ENCODE results near the gene HILPDA. TPM values are rescaled to one million over a fixed set of nuclear protein-coding genes. Genes with fewer than 3 reads are reported as not detected.
"Not testable (repeated sequence)": the region's sequence is repeated elsewhere in the genome, so short reads cannot be mapped to it uniquely, and the experiment has no call there.

The HILPDA gene
- total RNA-seq, 1 experiment from 2014 or later = 14.0 TPM

DNA sequence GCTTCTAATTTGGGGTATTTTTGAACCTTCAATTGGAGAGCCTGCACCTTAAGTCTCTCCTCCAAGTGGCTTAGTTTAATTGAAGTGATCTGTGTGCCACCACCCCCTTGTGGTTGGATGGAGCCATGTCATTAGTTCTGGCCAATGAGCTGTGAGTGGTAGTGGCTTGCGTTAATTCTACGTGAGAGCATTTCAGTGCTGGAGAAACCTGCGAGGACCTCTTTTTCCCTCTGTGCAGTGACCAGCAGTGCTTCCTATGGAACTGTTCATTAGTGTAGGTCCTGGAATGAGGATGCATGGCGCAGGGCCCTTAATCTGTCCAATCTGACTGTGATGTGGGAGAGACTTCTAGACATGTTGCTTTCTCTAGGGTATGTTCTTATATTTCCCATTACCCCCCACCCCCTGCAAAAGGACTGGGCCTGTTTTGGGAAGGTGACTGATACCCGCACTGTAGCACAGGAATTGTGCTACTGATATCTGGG, 3.8 kb downstream of the HILPDA start:
- DNase-seq (ENCODE audit: low read depth) = peak; percentile 58

- DNase-seq (ENCODE audit: low read depth) = no peak
These were observed 6.8 kb downstream of the HILPDA start for GRCh38 chr7:128462460-128462859.

- not testable (repeated sequence) for DNase-seq (ENCODE audit: low read depth)
These were observed 7.7 kb downstream of the HILPDA start for GRCh38 chr7:128463345-128463744.

DNA sequence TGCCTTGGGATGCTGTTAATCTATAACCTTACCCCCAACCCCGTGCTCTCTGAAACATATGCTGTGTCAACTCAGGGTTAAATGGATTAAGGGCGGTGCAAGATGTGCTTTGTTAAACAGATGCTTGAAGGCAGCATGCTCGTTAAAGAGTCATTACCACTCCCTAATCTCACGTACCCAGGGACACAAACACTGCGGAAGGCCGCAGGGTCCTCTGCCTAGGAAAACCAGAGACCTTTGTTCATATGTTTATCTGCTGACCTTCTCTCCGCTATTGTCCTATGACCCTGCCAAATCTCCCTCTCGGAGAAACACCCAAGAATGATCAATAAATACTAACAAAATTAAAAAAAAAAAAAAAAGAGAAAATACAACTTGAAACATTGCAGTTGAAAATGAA, 8.3 kb downstream of the HILPDA start:
- not testable (repeated sequence) for DNase-seq (ENCODE audit: low read depth)

DNA sequence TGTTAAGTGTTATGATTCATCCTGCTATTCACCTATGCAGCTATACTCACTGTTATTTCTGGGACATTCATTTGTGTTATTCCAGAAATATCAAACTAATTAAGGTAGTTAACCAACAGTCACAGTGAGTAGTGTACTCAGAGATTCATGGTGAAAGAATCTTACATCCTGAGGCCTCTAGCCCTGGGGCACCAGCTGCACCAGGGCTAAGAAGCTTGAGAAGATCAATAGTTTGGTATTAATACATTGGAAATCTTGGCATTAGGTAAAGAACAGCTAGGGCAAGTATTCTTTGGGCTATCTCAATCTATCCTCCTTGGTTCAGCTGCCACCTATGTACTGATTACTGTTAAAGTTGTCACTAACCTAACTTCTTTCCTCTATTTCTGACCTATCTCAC, 11.2 kb downstream of the HILPDA start:
- DNase-seq (ENCODE audit: low read depth) = not testable (repeated sequence)

DNA sequence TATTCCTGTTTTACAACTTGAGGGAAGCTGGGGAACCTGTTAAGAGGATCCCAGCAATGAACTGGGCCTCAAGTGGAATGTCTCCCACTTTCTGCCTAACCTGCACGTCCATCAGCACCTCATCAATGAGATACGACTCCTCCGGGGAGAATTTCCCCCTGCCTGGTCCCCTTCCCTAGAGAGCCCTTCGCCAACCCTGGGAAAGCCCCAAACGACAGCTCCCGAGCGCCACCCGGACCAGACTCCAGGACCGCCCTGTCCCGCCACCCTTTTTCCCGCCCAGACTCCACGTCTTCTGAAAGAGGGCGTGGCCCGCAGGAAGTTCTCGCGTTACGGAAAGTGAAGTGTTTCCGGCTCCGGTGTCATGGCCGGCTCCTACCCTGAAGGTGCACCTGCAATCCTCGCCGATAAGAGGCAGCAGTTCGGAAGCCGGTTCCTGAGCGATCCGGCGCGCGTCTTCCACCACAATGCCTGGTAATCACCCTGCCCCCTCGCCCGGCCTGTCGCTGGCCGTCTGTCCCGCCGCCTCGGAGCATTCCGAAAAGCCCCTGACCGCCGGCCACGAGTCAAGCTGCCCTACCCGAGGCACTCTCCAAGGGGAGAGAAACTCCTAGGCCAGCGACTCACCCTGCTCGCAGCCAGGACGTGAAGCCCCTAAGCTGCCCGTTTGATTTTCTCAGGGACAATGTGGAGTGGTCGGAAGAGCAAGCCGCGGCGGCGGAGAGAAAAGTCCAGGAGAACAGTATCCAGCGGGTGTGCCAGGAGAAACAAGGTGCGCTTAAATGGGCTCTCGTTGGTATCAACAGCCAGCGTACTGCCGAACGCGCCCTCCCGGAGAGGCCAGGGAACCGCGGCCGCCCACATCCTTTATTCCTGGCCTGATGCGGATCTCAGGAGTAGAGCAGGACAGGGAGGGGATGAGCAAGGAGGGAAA, 21.0 kb downstream of the HILPDA start, which contains the start of gene METTL2B:
Gene METTL2B (plus strand): TSS at position 347 of the 934 bp plus-strand sequence. CDS start 18 bp downstream, at position 365.
- DNase-seq (ENCODE audit: low read depth) = peak; percentile 93

DNA sequence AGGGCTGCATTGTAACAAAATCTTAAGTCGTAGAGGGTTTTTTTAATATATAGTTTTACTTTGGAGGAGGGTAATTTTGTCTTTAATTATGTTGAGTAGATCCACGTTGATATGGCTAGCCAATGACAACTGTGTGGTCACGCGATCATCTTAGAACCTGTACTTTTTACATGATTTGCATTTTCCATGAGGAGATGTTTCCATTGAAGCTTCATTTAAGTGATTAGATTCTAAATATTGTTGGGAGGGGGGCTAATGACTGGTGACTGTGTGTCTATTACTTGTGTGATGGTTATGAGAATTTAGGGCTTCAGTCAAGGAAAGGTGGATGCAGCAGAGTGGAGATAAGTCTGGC, 21.6 kb downstream of the HILPDA start:
- not testable (repeated sequence) for DNase-seq (ENCODE audit: low read depth)

DNA sequence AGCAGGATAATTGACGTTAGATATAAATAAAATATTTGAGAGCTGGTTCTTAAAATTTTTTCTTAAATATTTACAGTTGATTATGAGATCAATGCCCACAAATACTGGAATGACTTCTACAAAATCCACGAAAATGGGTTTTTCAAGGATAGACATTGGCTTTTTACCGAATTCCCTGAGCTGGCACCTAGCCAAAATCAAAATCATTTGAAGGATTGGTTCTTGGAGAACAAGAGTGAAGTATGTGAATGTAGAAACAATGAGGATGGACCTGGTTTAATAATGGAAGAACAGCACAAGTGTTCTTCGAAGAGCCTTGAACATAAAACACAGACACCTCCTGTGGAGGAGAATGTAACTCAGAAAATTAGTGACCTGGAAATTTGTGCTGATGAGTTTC, 23.4 kb downstream of the HILPDA start:
- DNase-seq (ENCODE audit: low read depth) = not testable (repeated sequence)

GRCh38 chr7:128488134-128488533, 32.5 kb downstream of the HILPDA start:
- not testable (repeated sequence) for DNase-seq (ENCODE audit: low read depth)

DNA sequence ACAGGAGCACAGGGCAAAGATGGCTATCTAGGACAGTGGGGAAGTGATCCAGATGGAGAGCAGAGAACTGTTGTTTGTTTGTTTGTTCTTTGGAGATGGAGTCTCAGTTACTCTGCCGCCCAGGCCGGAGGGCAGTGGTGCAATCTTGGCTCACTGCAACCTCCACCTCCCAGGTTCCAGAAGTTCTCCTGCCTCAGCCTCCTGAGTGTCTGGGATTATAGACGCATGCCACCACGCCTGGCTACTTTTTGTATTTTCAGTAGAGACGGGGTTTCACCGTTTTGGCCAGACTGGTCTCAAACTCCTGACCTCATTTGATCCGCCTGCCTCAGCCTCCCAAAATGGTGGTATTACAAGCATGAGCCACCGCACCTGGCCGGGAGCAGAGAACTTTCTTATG, 41.7 kb downstream of the HILPDA start:
- DNase-seq (ENCODE audit: low read depth) = no peak

GRCh38 chr7:128505416-128505815, 49.7 kb downstream of the HILPDA start:
- not testable (repeated sequence) for DNase-seq (ENCODE audit: low read depth)

- DNase-seq (ENCODE audit: low read depth) = not testable (repeated sequence)
These were observed 51.1 kb downstream of the HILPDA start for GRCh38 chr7:128506819-128507218.

DNA sequence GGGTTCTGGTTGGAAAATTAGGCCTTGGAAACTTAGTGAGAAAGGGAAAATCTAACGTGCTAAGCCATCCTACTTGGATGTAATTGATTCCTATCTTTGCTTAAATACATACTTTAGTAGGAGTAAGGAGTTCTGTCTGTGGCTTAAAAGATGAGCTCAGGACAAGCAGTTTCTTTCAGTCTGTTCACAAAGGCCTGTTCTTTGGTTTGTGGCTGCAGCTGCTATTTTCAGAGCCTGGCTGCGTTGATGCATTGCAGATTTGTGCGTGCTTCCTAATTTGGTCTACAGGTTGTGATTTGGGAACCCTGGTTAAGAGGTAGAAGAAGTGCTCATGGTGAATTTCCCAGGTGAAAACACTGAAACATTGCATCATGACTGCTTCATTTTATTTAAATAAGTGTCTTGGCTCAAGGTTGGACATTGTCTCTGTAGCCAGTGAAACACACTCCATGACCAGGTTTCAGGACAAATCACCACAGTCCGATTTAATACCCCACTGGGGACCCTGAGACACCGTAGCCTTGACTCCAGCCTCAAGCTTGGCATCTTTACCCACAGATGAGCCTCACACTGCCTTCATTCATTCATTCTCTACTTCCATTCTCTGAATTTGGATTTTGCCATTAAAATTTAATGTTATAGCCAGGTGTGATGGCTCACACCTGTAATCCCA, 51.8 kb downstream of the HILPDA start:
- not testable (repeated sequence) for DNase-seq (ENCODE audit: low read depth)

Small RNA genes lying within 50 kb of the gene (small RNA-seq; reads per million reads assigned to genes)
- gene AC010655.1 = not detected
- not detected for gene AC010655.2
- not detected for gene RF00017
- not detected for gene RNU7-54P

Other genes with a start within 250 kb of the HILPDA start
- gene LEP, start 214.6 kb upstream of the HILPDA start, total RNA-seq (2014; rRNA removed; shearing (Covaris generic)) = not detected in 2 replicates
- 30.3 and 31.2 TPM in 2 replicates for gene RBM28, start 112.0 kb upstream of the HILPDA start, total RNA-seq (2014; rRNA removed; shearing (Covaris generic))
- gene PRRT4, start 94.2 kb upstream of the HILPDA start, total RNA-seq (2014; rRNA removed; shearing (Covaris generic)) = 0.73 TPM in 1 of 2 replicates, not detected in the other
- 69.8 and 71.3 TPM in 2 replicates for gene IMPDH1, start 45.9 kb upstream of the HILPDA start, total RNA-seq (2014; rRNA removed; shearing (Covaris generic))
- gene METTL2B, start 20.9 kb downstream of the HILPDA start, total RNA-seq (2014; rRNA removed; shearing (Covaris generic)) = 49.4 and 62.9 TPM in 2 replicates
- 0.05 and 0.13 TPM in 2 replicates for gene GARIN1A, start 216.4 kb downstream of the HILPDA start, total RNA-seq (2014; rRNA removed; shearing (Covaris generic))